H9 (cell line): Measurements from ENCODE around the gene GRIK1. TPM values are rescaled to one million over a fixed set of nuclear protein-coding genes. Genes with fewer than 3 reads are reported as not detected.

ENCODE experiments used
- DNase-seq: peaks from one replicate; pipeline ENCODE4 v3.0.0-alpha.2; 2017
- H2AFZ ChIP-seq: one replicate; pipeline ENCODE4 v1.6.1; 2013; ENCODE audit warnings: mild to moderate bottlenecking, low read length, control low read depth, moderate library complexity
- H2AK5ac ChIP-seq: 2 replicates; pipeline ENCODE4 v1.6.1; 2013; ENCODE audit warnings: low read length, control low read depth, mixed read lengths; ENCODE audit not compliant: insufficient read length
- H2BK120ac ChIP-seq: one replicate; pipeline ENCODE4 v1.6.1; 2013; ENCODE audit warnings: low read depth, mild to moderate bottlenecking, low read length, control low read depth, inconsistent platforms; ENCODE audit not compliant: poor library complexity, severe bottlenecking
- H2BK12ac ChIP-seq: 2 replicates; pipeline ENCODE4 v1.6.1; 2013; ENCODE audit warnings: low read length, control low read depth, mixed read lengths, low read depth; ENCODE audit not compliant: insufficient read length
- H2BK15ac ChIP-seq: 2 replicates; pipeline ENCODE4 v1.6.1; 2013; ENCODE audit warnings: low read depth, low read length, control low read depth
- H2BK20ac ChIP-seq: one replicate; pipeline ENCODE4 v1.6.1; 2013; ENCODE audit warnings: low read depth, mild to moderate bottlenecking, low read length, control low read depth, inconsistent platforms; ENCODE audit not compliant: poor library complexity, severe bottlenecking
- H2BK5ac ChIP-seq: 2 replicates; pipeline ENCODE4 v1.6.1; 2013; ENCODE audit warnings: low read length, control low read depth, mixed read lengths; ENCODE audit not compliant: insufficient read length
- H3K14ac ChIP-seq: 2 replicates; pipeline ENCODE4 v1.6.1; 2013; ENCODE audit warnings: low read length, control low read depth; ENCODE audit not compliant: insufficient read depth
- H3K18ac ChIP-seq: 2 replicates; pipeline ENCODE4 v1.6.1; 2013; ENCODE audit warnings: low read depth, mild to moderate bottlenecking, mixed read lengths, low read length, control low read depth; ENCODE audit not compliant: insufficient read length
- H3K23ac ChIP-seq: 2 replicates; pipeline ENCODE4 v1.6.1; 2013; ENCODE audit warnings: low read length, control low read depth, mixed read lengths, low read depth; ENCODE audit not compliant: insufficient read length
- H3K23me2 ChIP-seq: 2 replicates; pipeline ENCODE4 v1.6.1; 2013; ENCODE audit warnings: low read depth, mild to moderate bottlenecking, mixed read lengths, low read length, control low read depth; ENCODE audit not compliant: insufficient read length, poor library complexity, severe bottlenecking
- H3K27ac ChIP-seq: 2 replicates; pipeline ENCODE4 v1.5.1; 2013; ENCODE audit warnings: low read length, control low read depth, mixed read lengths, low read depth; ENCODE audit not compliant: insufficient read length
- H3K27me3 ChIP-seq: 2 replicates; pipeline ENCODE4 v1.6.1; 2013; ENCODE audit warnings: low read length, control low read depth, inconsistent platforms; ENCODE audit not compliant: insufficient read depth
- H3K4ac ChIP-seq: 2 replicates; pipeline ENCODE4 v1.6.1; 2013; ENCODE audit warnings: low read depth, mild to moderate bottlenecking, control low read depth, inconsistent platforms, low read length, moderate library complexity
- H3K4me1 ChIP-seq: 2 replicates; pipeline ENCODE4 v1.6.1; 2013; ENCODE audit warnings: low read length, control low read depth, inconsistent platforms; ENCODE audit not compliant: insufficient read depth
- H3K4me2 ChIP-seq: 2 replicates; pipeline ENCODE4 v1.6.1; 2013; ENCODE audit warnings: low read length, control low read depth, mixed read lengths; ENCODE audit not compliant: insufficient read length, insufficient read depth
- H3K56ac ChIP-seq: 2 replicates; pipeline ENCODE4 v1.6.1; 2013; ENCODE audit warnings: low read depth, mild to moderate bottlenecking, mixed read lengths, low read length, control low read depth; ENCODE audit not compliant: insufficient read length
- H3K79me1 ChIP-seq: 2 replicates; pipeline ENCODE4 v1.6.1; 2013; ENCODE audit warnings: low read depth, mild to moderate bottlenecking, moderate library complexity, low read length, control low read depth, inconsistent platforms; ENCODE audit not compliant: insufficient read depth, poor library complexity, severe bottlenecking
- H3K79me2 ChIP-seq: 2 replicates; pipeline ENCODE4 v1.6.1; 2013; ENCODE audit warnings: low read length, control low read depth, inconsistent platforms; ENCODE audit not compliant: insufficient read depth
- H3K9ac ChIP-seq: 2 replicates; pipeline ENCODE4 v1.6.1; 2013; ENCODE audit warnings: low read length, control low read depth, mixed read lengths; ENCODE audit not compliant: insufficient read length; ENCODE audit errors: extremely low read depth
- H3K9me3 ChIP-seq: one replicate; pipeline ENCODE4 v1.6.1; 2013; ENCODE audit warnings: low read depth, low read length, inconsistent platforms; ENCODE audit not compliant: control insufficient read depth
- H3T11ph ChIP-seq: one replicate; pipeline ENCODE4 v1.6.1; 2013; ENCODE audit warnings: mild to moderate bottlenecking, low read length, control low read depth, inconsistent platforms
- H4K20me1 ChIP-seq: one replicate; pipeline ENCODE4 v1.6.1; 2013; ENCODE audit not compliant: control insufficient read depth, insufficient read length, insufficient read depth
- H4K5ac ChIP-seq: 2 replicates; pipeline ENCODE4 v1.6.1; 2013; ENCODE audit warnings: low read depth, mild to moderate bottlenecking, mixed read lengths, low read length, control low read depth; ENCODE audit not compliant: insufficient read length
- H4K8ac ChIP-seq: replicated peaks from 2 replicates; pipeline ENCODE4 v1.6.1; 2013; ENCODE audit warnings: low read length, control low read depth, mixed read lengths, low read depth; ENCODE audit not compliant: insufficient read length
- H4K91ac ChIP-seq: 2 replicates; pipeline ENCODE4 v1.6.1; 2013; ENCODE audit warnings: low read depth, mild to moderate bottlenecking, moderate library complexity, mixed read lengths, low read length, control low read depth; ENCODE audit not compliant: insufficient read length
- H3K27ac Mint-ChIP-seq, 3 experiments: 2 replicates in 2 of 3; 3 replicates in 1 of 3; pipeline ENCODE4 v1.8.0; 2020 to 2021; ENCODE audit warnings: mixed read lengths in 3 of 3, mild to moderate bottlenecking in 1 of 3, moderate library complexity in 1 of 3
- H3K27me3 Mint-ChIP-seq: 2 replicates; pipeline ENCODE4 v1.8.0; 2021; ENCODE audit warnings: low read depth, mild to moderate bottlenecking, moderate library complexity, mixed read lengths
- H3K36me3 Mint-ChIP-seq, 3 experiments: 2 replicates in 2 of 3; 3 replicates in 1 of 3; pipeline ENCODE4 v1.8.0; 2020 to 2021; ENCODE audit warnings: low read depth in 3 of 3, mixed read lengths in 3 of 3; ENCODE audit not compliant: insufficient read depth in 1 of 3
- H3K4me1 Mint-ChIP-seq, 2 experiments: 2 replicates each; pipeline ENCODE4 v1.8.0; 2020; ENCODE audit warnings: mixed read lengths in 2 of 2
- H3K4me3 Mint-ChIP-seq, 2 experiments: 2 replicates in 1 of 2; 3 replicates in 1 of 2; pipeline ENCODE4 v1.8.0; 2020 to 2021; ENCODE audit warnings: mild to moderate bottlenecking in 2 of 2, mixed read lengths in 2 of 2, moderate library complexity in 1 of 2
- H3K9me3 Mint-ChIP-seq, 2 experiments: 2 replicates in 1 of 2; 3 replicates in 1 of 2; pipeline ENCODE4 v1.8.0; 2020; ENCODE audit warnings: mild to moderate bottlenecking in 2 of 2, mixed read lengths in 2 of 2, moderate library complexity in 1 of 2
- WGBS: extraction: QIAGEN DNeasy Blood & Tissue Kit; methylation state at CpG from one replicate; pipeline ENCODE4 v1.1.7; 2013; ENCODE audit warnings: missing lambda C conversion rate, low lambda C conversion rate, mixed read lengths; ENCODE audit not compliant: insufficient read length; ENCODE audit errors: extremely low coverage; 5-methylcytosine and 5-hydroxymethylcytosine counted together
- total RNA-seq: library from RNA; stranded (reverse); gene quantifications from 2 replicates; pipeline ENCODE4 v1.2.1, GENCODE V29; 2021
- TF ChIP-seq, protein P1 (sequence below): fragments of 200-600 bp; sonication (generic); conservative IDR thresholded peaks from 3 replicates; pipeline ENCODE4 v1.8.0; 2021; ENCODE audit warnings: antibody characterized with exemption, mild to moderate bottlenecking

The GRIK1 gene
- total RNA-seq, 1 experiment from 2014 or later, result not detected

DNA sequence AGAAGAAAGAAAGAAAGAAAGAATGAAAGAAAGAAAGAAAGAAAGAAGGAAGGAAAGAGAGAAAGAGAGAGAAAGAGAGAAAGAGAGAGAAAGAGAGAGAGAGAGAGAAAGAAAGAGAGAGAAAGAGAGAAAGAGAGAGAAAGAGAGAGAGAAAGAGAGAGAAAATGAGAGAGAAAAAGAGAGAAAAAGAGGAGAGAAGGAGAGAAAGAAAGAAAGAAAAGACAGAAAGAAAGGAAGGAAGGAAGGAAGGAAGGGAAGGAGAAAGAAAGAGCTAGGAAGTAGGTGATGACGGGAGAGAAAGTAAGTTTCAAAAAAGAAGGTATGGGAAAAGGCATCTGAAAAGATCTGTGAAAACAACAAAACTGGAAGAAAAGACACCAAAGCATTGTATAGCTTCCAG is 72.0 kb downstream of the GRIK1 start:
- no peaks in the 10 kb centered on the region for H3K79me2 ChIP-seq
- no CpG with 5 or more reads among the region's 1 CpG for WGBS
- no peak overlapping the region for H3K23ac ChIP-seq
- no peak overlapping the region for H3K18ac ChIP-seq
- no peak overlapping the region for H3T11ph ChIP-seq
- H3K27me3 ChIP-seq, result no peaks in the 10 kb centered on the region
- no peak overlapping the region for H2AK5ac ChIP-seq
- no peak overlapping the region for H4K5ac ChIP-seq
- no peak overlapping the region for H3K56ac ChIP-seq
- H3K4me2 ChIP-seq, result no peak overlapping the region
- no peak overlapping the region for H2BK5ac ChIP-seq
- H4K20me1 ChIP-seq, result no peaks in the 10 kb centered on the region
- H3K14ac ChIP-seq, result no peak overlapping the region
- H3K23me2 ChIP-seq, result no peaks in the 10 kb centered on the region
- H3K27me3 Mint-ChIP-seq, result no peaks in the 10 kb centered on the region; the same call in 1 of the 2 replicates
- no peak overlapping the region for H2BK12ac ChIP-seq
- no peak overlapping the region for H3K4me3 Mint-ChIP-seq
- no peak overlapping the region for H4K91ac ChIP-seq
- no peak overlapping the region for H3K27ac ChIP-seq
- peak overlapping the region in 1 of 3 experiments; percentile 50; a peak in 1 of 7 replicates for H3K27ac Mint-ChIP-seq
- H3K9me3 ChIP-seq, result no peaks in the 10 kb centered on the region
- H2BK120ac ChIP-seq, result no peak overlapping the region
- peaks cover 2 to 6% of the 10 kb centered on the region in 2 experiments; a peak in 3 of 5 replicates for H3K9me3 Mint-ChIP-seq
- TF ChIP-seq, protein P1, sequence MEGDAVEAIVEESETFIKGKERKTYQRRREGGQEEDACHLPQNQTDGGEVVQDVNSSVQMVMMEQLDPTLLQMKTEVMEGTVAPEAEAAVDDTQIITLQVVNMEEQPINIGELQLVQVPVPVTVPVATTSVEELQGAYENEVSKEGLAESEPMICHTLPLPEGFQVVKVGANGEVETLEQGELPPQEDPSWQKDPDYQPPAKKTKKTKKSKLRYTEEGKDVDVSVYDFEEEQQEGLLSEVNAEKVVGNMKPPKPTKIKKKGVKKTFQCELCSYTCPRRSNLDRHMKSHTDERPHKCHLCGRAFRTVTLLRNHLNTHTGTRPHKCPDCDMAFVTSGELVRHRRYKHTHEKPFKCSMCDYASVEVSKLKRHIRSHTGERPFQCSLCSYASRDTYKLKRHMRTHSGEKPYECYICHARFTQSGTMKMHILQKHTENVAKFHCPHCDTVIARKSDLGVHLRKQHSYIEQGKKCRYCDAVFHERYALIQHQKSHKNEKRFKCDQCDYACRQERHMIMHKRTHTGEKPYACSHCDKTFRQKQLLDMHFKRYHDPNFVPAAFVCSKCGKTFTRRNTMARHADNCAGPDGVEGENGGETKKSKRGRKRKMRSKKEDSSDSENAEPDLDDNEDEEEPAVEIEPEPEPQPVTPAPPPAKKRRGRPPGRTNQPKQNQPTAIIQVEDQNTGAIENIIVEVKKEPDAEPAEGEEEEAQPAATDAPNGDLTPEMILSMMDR, result no peak
- H2BK20ac ChIP-seq, result no peak overlapping the region
- no peak overlapping the region for H2AFZ ChIP-seq
- H3K79me1 ChIP-seq, result no peaks in the 10 kb centered on the region
- H3K4me1 Mint-ChIP-seq, result peaks cover 14 to 17% of the 10 kb centered on the region in 2 experiments
- no peak overlapping the region for H4K8ac ChIP-seq
- H2BK15ac ChIP-seq, result no peak overlapping the region
- H3K4ac ChIP-seq, result no peak overlapping the region
- no peaks in the 10 kb centered on the region for H3K4me1 ChIP-seq
- no peak overlapping the region for H3K9ac ChIP-seq
- DNase-seq, result no peak
- peaks cover 0 to 8% (median 7%) of the 10 kb centered on the region in 3 experiments; a peak in 5 of 7 replicates for H3K36me3 Mint-ChIP-seq
